ENCODE measurements around the gene PGP.

PGP gene

GRCh38 chr16:2237102-2237482 is 22.5 kb upstream of the PGP start:
- DNase-seq: no peak

- no peak for DNase-seq
Measured at GRCh38 chr16:2236337-2237101, 21.9 kb upstream of the PGP start, which contains the start of gene DNASE1L2. DNASE1L2 (plus strand) TSS chr16:2236444; CDS start chr16:2236817, 373 bp downstream.

GRCh38 chr16:2235695-2236336 is 21.2 kb upstream of the PGP start:
- DNase-seq: no peak

GRCh38 chr16:2235234-2235651 is 20.6 kb upstream of the PGP start:
- DNase-seq: no peak

GRCh38 chr16:2234813-2235170 is 20.2 kb upstream of the PGP start:
- no peak for DNase-seq

- DNase-seq: no peak
Measured at GRCh38 chr16:2233872-2234812, 19.5 kb upstream of the PGP start.

- DNase-seq: no peak
Measured at GRCh38 chr16:2233046-2233775, 18.6 kb upstream of the PGP start.

GRCh38 chr16:2232094-2232990 is 17.7 kb upstream of the PGP start:
- no peak for DNase-seq

- DNase-seq: no peak
Measured at GRCh38 chr16:2231016-2231931, 16.6 kb upstream of the PGP start.

GRCh38 chr16:2230376-2230775 is 15.7 kb upstream of the PGP start:
- no peak for DNase-seq

GRCh38 chr16:2229632-2230250 is 15.1 kb upstream of the PGP start:
- DNase-seq: no peak

- no peak for DNase-seq
Measured at GRCh38 chr16:2229091-2229490, 14.5 kb upstream of the PGP start.

- DNase-seq: no peak
Measured at GRCh38 chr16:2228161-2228824, 13.7 kb upstream of the PGP start.

GRCh38 chr16:2226918-2227317 is 12.3 kb upstream of the PGP start:
- DNase-seq: no peak

GRCh38 chr16:2226245-2226793 is 11.7 kb upstream of the PGP start:
- no peak for DNase-seq

- DNase-seq: peak; percentile 38
Measured at GRCh38 chr16:2223942-2224486, 9.4 kb upstream of the PGP start.

GRCh38 chr16:2223221-2223941 is 8.7 kb upstream of the PGP start, which contains the start of gene E4F1:
E4F1 (plus strand) TSS chr16:2223591; CDS start chr16:2223614, 23 bp downstream.
- DNase-seq: peak; percentile 100

- no peak for DNase-seq
Measured at GRCh38 chr16:2216330-2216729, 1.7 kb upstream of the PGP start.

Measured in stimulated activated CD4-positive, alpha-beta T cell treated with anti-CD3 and anti-CD28 coated beads, Interleukin-4, amount 100 ng/mL, for 1 hour (primary cell).